Motor neuron (in vitro differentiated cells): Measurements from ENCODE around the gene GLYR1. TPM values are rescaled to one million over a fixed set of nuclear protein-coding genes. Genes with fewer than 3 reads are reported as not detected.

Experiments
- ATAC-seq, 8 experiments: fragments of 200-7000 bp; cut with Tn5 transposase; replicated peaks in 6 of 8; 2 replicates each; pipeline ENCODE4 v1.8.0; 2021; ENCODE audit warnings: mild to moderate bottlenecking in 8 of 8, moderate library complexity in 8 of 8
- H3K27ac ChIP-seq, 2 donors: fragments of 250-450 bp; sonication (Bioruptor Pico); 2 replicates each; pipeline ENCODE4 v1.9.0; 2021; ENCODE audit warnings: antibody characterized with exemption in 2 of 2, mild to moderate bottlenecking in 2 of 2, moderate library complexity in 1 of 2
- H3K4me1 ChIP-seq, 2 donors: fragments of 250-450 bp; sonication (Bioruptor Pico); replicated peaks in 1 of 2; 2 replicates each; pipeline ENCODE4 v1.6.1; 2021; ENCODE audit warnings: antibody characterized with exemption in 2 of 2, mild to moderate bottlenecking in 2 of 2, moderate library complexity in 1 of 2
- H3K4me3 ChIP-seq, 5 donors: fragments of 250-450 bp; sonication (Bioruptor Pico); 2 replicates each; pipeline ENCODE4 v1.9.0; 2021; ENCODE audit warnings: antibody characterized with exemption in 5 of 5, mild to moderate bottlenecking in 5 of 5, moderate library complexity in 4 of 5
- WGBS, 10 experiments: fragments of 450-650 bp; shearing (Covaris generic); methylation state at CpG; one replicate each; pipeline ENCODE4 v1.0.0; 2022; 5-methylcytosine and 5-hydroxymethylcytosine counted together
- in situ Hi-C, 9 experiments: fragments of 400-800 bp; cut with MboI; loops; one replicate each; pipeline ENCODE4 v1.15.0; 2021; ENCODE audit warnings: low sequenced_read_pairs in 9 of 9, low pct_unique_long_range_greater_than_20kb in 2 of 9; ENCODE audit not compliant: unreplicated experiment in 9 of 9
- total RNA-seq, 8 experiments: library from RNA; unstranded; fragments of 300-600 nt; gene quantifications; 2 replicates each; pipeline versions ENCODE4 v1.2.3 to v1.2.4, GENCODE V29; 2022

The GLYR1 gene
- total RNA-seq, 8 experiments from 2014 or later = 36.4 to 101 (median 49.5) TPM

DNA sequence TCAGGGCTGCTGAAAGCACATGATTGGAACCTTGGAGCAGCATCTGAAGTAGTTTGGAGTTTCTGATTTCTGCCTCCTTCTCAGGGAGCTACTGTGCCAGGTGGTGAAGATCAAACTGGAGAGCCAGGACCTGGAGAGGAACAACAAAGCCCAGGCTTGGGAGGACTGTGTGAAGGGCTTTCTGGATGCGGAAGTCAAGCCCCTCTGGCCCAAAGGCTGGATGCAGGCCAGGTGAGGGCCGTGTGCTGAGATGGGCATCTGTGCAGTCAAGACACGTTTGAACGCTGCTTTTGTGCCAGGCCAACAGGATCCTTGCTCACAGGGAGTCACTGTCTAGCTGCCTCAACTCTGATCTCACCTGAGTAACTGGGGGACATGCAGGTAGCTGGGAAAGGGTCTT lies 24.0 kb upstream of the GLYR1 start:
- Histone ChIP-seq H3K27ac (no peak overlapping the region), H3K4me3 (no peak overlapping the region), H3K4me1 (no peaks in the 10 kb centered on the region)
- ATAC-seq = no peak
- 50 to 100% (median 70%) methylated on average over 1 to 2 of the region's 4 CpGs; no CpG with 5 or more reads in 7 of the 10 experiments for WGBS, 10 experiments
- in situ Hi-C loops = no loop called here

DNA sequence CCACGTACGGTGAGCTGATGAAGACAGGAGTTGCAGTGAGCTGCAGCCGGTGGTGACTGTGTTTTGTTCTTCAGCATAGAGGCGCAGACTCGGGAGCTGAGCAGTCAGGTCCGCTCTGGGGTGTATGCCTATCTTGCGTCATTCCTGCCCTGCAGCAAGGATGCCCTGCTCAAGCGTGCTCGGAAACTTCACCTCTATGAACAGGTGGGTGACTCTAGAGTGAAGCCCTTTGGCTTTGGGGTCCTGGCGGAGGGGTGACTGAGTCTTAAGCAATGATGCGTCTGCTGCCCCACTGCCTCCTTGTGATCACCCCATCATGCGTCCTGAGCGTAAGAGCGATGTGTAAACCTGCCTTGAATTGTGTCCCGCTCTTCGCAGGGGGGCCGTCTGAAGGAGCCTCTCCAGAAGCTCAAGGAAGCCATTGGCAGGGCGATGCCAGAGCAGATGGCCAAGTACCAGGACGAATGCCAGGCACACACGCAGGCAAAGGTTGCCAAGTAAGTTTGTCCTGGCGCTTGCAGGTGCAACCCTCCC lies 23.1 kb upstream of the GLYR1 start:
- Histone ChIP-seq H3K4me1 (no peaks in the 10 kb centered on the region), H3K4me3 (no peak overlapping the region), H3K27ac (no peak overlapping the region)
- no peak for ATAC-seq
- 90 to 100% (median 97%) methylated on average over 4 to 10 of the region's 21 CpGs; no CpG with 5 or more reads in 4 of the 10 experiments for WGBS, 10 experiments
- in situ Hi-C loops = no loop called here

DNA sequence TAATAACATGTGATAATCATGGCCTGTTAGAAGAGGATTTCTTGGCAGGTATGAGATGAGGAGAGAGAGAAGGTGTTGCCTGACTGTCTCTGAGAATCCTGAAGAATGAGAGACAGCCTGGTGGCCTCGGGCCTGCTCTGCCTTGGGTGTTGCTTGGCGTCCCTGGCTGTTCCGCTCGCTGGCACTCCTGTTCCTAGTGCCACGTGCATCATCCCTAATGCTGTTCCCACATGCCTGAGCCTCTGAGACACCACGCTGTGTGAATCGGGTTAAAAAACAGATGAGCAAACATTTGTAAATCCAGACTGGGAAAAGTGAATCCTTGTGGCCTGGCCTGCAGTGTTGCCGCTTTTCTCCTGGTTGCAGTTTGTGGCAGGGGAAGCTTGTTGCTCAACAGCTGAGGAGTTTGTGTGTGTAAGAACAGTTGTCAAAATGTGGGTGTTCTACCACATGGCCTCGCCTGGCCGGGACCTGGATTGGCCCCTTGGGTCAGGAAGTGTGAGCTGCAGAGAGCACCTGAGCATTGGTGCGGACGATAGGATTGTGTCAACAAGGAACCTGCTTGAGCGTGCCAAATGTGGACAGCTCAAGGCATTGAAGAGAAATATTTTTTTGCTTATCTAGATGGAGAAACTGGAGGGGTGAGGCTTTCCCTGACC lies 22.2 kb upstream of the GLYR1 start:
- in situ Hi-C loops = no loop called here
- ATAC-seq = no peak
- WGBS, 10 experiments = 42 to 100% (median 94%) methylated on average over 1 to 10 of the region's 13 CpGs; no CpG with 5 or more reads in 1 of the 10 experiments
- no peaks in the 10 kb centered on the region for H3K4me1 ChIP-seq
- no peak overlapping the region for H3K27ac ChIP-seq
- no peak overlapping the region for H3K4me3 ChIP-seq

DNA sequence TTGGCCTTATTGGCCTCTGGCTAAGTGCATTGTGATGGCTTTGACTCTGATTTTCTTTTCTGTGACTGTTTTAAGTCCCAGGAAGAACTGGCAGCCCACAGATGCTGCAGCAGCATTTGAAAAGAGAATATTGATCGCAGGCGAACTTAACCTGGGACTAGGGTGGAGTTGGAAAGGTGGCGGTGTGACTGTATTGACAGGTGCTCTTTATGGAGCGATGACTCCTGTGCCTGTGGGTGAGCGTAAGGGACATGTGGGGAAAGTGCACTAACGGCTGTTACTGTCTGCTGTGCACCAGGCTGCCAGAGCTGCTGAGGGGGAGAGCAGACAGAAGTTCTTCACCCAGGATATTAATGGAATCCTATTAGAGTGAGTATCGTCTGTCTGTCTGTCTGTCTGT lies 21.4 kb upstream of the GLYR1 start:
- Histone ChIP-seq H3K27ac (no peak overlapping the region), H3K4me3 (no peak overlapping the region), H3K4me1 (no peaks in the 10 kb centered on the region)
- in situ Hi-C loops = no loop called here
- ATAC-seq = no peak
- WGBS, 10 experiments = 60 to 100% (median 100%) methylated on average over 1 to 6 of the region's 7 CpGs; no CpG with 5 or more reads in 1 of the 10 experiments

DNA sequence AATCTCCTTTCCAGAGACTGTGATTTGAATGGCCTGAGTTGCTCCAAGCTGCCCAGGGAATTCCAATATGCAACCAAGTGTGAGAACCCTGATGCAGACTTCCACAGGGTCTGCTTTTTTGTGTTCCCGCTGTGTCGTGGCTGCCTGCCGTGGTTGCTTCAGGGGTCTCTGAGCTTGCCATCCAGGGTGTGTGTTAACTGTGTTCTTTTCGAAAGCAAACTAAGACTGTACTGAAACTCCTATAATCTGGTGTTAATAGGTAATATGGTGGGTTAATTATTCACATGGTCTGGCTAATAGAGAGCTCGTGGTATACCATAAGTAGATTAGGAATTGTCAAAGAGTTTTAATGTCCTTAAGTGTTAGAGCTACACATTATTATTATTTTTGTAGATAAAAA lies 20.9 kb upstream of the GLYR1 start:
- no peaks in the 10 kb centered on the region for H3K4me1 ChIP-seq
- H3K27ac ChIP-seq = no peak overlapping the region
- H3K4me3 ChIP-seq = no peak overlapping the region
- 73 to 100% (median 89%) methylated on average over 1 to 4 of the region's 5 CpGs; no CpG with 5 or more reads in 3 of the 10 experiments for WGBS, 10 experiments
- ATAC-seq = no peak
- in situ Hi-C loops = no loop called here

DNA sequence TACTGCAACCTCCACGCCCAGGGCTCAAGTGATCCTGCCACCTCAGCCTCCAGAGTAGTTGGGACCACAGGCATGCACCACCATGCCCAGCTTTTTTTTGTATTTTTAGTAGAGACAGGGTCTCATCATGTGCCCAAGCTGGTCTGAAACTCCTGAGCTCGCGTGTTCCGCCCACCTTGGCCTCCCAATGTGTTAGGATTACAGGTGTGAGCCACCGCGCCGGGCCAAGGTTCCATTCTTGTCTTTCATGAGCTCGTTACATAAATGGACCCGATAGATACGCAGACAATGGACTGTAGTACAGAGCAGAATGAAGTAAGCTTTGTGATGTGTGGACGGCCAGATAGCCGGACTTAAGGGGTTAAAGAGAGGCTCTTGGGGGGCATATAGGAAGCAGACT lies 19.5 kb upstream of the GLYR1 start:
- no peak for ATAC-seq
- no peaks in the 10 kb centered on the region for H3K4me1 ChIP-seq
- in situ Hi-C loops = no loop called here
- no peak overlapping the region for H3K4me3 ChIP-seq
- no peak overlapping the region for H3K27ac ChIP-seq
- 80 to 100% (median 98%) methylated on average over 1 to 10 of the region's 12 CpGs; no CpG with 5 or more reads in 1 of the 10 experiments for WGBS, 10 experiments

DNA sequence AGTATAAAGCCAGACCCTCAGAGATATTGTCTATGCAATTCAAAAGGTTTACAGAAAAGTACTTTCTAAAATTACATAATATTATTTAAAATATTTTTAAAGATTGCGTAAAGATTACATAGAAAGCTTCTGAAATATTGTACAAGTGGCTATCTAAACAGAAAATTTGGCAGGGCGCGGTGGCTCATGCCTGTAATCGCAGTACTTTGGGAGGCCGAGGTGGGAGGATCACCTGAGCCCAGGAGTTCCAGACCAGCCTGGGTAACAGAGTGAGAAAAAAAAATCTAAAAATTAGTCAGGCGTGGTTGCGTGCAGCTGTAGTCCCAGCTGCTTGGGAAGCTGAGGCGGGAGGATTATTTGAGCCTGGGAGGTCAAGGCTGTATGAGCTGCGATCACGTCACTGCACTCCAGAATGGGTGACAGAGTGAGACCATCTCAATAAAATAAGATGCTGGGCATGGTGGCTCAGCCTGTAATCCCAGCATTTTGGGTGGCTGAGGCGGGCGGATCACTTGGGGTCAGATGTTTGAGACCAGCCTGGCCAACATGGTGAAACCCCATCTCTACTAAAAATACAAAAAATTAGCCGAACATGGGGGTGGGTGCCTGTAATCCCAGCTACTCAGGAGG lies 18.3 kb upstream of the GLYR1 start:
- Histone ChIP-seq H3K27ac (no peak overlapping the region), H3K4me3 (no peak overlapping the region), H3K4me1 (no peaks in the 10 kb centered on the region)
- in situ Hi-C loops = no loop called here
- WGBS, 10 experiments = 80 to 100% (median 98%) methylated on average over 2 to 9 of the region's 13 CpGs; no CpG with 5 or more reads in 1 of the 10 experiments
- ATAC-seq = no peak

DNA sequence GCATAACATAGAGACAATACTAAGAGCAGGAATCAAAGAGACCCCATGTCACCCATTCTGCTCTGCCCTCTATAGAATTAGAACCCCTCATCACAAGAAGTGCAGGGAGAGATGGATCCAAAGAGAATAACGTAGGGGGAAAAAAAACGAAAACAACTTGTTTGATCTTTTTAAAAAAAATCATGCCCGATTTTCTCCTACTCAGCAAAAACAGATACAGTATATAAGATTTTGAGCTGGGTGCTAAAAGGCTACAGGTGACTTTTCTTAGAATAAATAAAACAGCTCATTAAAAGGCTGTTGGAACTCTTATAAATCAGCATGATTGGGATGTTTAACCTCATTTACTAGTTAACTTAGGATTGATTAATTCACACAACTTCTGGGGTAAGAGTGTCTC lies 17.6 kb upstream of the GLYR1 start:
- in situ Hi-C loops = no loop called here
- Histone ChIP-seq H3K27ac (no peak overlapping the region), H3K4me3 (no peak overlapping the region), H3K4me1 (no peaks in the 10 kb centered on the region)
- WGBS, 10 experiments = 48 to 100% (median 85%) methylated on average over 1 to 3 of the region's 3 CpGs; no CpG with 5 or more reads in 1 of the 10 experiments
- no peak for ATAC-seq

DNA sequence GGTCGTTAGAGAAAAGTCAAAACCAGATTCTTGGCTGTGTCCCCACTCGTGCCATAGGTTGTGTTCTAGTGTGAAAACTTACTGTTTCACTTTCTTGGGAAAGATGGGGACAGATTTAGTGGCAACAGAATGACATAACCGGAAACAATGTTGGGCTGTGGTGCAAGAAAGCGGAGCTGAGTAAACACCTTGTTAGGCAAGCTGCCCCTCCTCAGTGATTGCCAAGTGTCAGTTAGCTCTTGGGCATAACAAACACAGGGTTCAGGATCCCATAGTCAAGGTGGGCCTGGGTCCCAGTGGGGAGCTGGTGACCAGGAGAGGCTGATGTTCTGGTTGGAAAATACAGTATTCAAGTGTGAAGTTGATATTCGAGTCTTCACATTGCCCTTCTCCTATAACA lies 15.6 kb upstream of the GLYR1 start:
- in situ Hi-C loops = no loop called here
- no peak for ATAC-seq
- Histone ChIP-seq H3K4me3 (no peak overlapping the region), H3K4me1 (no peaks in the 10 kb centered on the region), H3K27ac (no peak overlapping the region)
- WGBS, 10 experiments = 69 to 100% (median 88%) methylated on average over 1 to 5 of the region's 5 CpGs

DNA sequence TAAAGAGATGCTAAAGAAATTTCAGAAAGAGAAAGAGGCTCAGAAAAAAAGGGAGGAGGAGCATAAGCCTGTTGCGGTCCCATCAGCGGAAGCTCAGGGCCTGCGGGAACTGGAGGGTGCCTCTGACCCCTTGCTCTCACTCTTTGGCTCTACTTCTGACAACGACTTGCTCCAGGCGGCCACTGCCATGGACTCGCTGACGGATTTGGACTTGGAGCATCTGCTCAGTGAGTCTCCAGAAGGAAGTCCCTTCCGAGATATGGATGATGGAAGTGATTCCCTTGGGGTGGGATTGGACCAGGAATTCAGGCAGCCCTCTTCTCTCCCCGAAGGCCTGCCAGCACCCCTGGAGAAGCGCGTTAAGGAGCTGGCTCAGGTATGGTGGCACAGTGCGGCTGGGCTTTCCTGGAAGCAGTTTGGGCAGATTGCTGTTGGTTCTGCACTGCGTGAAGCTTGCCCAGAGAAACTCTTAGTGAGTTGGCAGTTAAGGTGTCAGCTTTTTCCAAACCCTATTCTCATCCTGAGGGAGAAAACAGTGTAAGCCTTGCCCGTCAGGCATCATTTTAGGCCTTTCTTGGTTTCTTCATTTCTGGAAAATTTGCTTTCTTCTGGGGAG lies 13.7 kb upstream of the GLYR1 start:
- in situ Hi-C loops = no loop called here
- H3K4me1 ChIP-seq = no peaks in the 10 kb centered on the region
- 89 to 100% (median 96%) methylated on average over 3 to 7 of the region's 14 CpGs; no CpG with 5 or more reads in 1 of the 10 experiments for WGBS, 10 experiments
- H3K27ac ChIP-seq = no peak overlapping the region
- ATAC-seq = no peak
- no peak overlapping the region for H3K4me3 ChIP-seq

DNA sequence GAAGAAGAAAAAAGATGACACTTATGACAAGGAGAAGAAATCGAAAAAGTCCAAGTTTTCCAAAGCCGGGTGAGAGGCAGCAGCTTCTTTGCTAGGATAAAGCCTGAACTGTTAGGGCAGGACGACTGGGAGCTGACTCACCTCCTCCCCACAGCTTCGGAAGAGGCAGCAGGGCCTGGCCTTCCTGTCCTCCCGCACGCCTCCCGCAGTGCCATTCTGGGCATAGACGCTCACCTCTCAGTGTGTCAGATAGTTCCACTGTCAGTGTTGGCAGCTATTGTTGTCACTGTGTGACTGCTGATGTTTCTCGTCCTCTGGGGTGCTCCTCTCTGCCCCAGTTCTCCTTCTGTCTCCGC lies 12.8 kb upstream of the GLYR1 start:
- no peaks in the 10 kb centered on the region for H3K4me1 ChIP-seq
- ATAC-seq = no peak
- H3K27ac ChIP-seq = no peak overlapping the region
- in situ Hi-C loops = no loop called here
- 67 to 100% (median 87%) methylated on average over 1 to 8 of the region's 10 CpGs; no CpG with 5 or more reads in 3 of the 10 experiments for WGBS, 10 experiments
- no peak overlapping the region for H3K4me3 ChIP-seq

DNA sequence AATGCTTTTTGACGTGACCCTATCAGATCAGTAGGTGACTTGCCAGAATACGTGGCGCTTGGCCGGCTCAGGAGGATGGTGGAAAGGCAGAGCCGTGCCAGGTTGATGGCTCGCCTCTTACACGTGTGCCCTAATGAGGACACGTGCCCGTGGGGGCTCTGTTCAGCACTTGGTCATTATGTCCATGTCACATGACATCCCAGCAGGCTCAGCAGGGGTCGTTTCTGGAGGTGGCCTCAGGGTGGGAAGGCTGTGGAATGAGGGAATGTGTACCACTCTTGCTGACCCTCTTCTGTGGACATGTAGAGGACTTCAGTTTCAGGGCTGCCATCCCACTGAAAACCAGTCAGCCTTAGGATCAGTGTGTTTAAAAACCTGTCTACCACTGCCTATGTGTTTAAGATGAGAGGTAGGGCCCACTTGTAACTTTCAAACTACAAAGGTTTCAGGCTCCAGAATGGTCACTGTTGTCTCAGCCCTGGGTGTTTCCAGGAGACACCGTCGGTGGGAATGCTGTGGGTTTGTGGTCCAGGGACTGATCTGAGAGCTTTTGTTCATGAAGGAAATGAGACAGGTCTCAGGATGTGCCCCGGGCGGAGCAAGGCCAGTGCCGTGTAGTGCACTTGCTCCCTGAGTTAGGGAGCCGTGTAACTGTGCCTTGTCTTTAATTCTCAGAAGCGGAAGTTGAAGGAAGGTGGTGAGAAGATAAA lies 12.3 kb upstream of the GLYR1 start:
- in situ Hi-C loops = no loop called here
- no peak for ATAC-seq
- Histone ChIP-seq H3K4me1 (no peaks in the 10 kb centered on the region), H3K27ac (no peak overlapping the region), H3K4me3 (no peak overlapping the region)
- 83 to 100% (median 95%) methylated on average over 1 to 14 of the region's 17 CpGs; no CpG with 5 or more reads in 2 of the 10 experiments for WGBS, 10 experiments

DNA sequence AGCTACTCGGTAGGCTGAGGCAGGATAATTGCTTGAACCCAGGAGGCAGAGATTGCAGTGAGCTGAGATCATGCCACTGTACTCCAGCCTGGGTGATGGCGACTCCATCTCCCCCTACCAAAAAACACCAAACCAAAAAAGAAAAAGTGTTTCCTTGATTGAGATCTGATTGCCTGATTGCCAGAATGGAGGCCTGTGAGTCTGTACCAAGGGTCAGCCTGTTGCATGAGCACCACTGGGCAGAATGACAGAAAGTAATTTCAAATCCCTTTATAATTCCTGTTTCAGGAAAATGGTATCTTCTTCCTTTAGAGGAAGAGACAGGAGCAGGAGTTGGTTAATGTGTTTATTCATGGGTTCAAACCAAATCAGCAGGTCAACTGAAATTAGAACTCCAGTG lies 8.7 kb upstream of the GLYR1 start:
- Histone ChIP-seq H3K4me1 (peaks cover 2 to 4% of the 10 kb centered on the region in 2 donors), H3K4me3 (no peak overlapping the region), H3K27ac (no peak overlapping the region)
- no peak for ATAC-seq
- WGBS, 10 experiments = 25 to 100% (median 100%) methylated on average over 1 of the region's 2 CpGs; no CpG with 5 or more reads in 4 of the 10 experiments
- in situ Hi-C loops = no loop called here
